ENCODE data around the gene CNTNAP4.

GRCh38 chr16:76486740-76487139, 209.5 kb downstream of the CNTNAP4 start:
- TF ChIP-seq CTCF (IDR thresholded peaks at IDR 0.05) (no peak), POLR2AphosphoS5 (IDR thresholded peaks at IDR 0.05) (no peak), POLR2A (IDR thresholded peaks at IDR 0.05) (no peak)
